HG02885 (cell line): Measurements from ENCODE around the gene BTAF1.

Experiments used
- ATAC-seq: cut with Tn5 transposase; IDR thresholded peaks from one replicate; pipeline ENCODE4 v1.9.1; 2021; ENCODE audit warnings: mild to moderate bottlenecking; ENCODE audit not compliant: unreplicated experiment, poor library complexity

The BTAF1 gene

GRCh38 chr10:91907914-91908336 is 15.6 kb upstream of the BTAF1 start:
- no peak for ATAC-seq

DNA sequence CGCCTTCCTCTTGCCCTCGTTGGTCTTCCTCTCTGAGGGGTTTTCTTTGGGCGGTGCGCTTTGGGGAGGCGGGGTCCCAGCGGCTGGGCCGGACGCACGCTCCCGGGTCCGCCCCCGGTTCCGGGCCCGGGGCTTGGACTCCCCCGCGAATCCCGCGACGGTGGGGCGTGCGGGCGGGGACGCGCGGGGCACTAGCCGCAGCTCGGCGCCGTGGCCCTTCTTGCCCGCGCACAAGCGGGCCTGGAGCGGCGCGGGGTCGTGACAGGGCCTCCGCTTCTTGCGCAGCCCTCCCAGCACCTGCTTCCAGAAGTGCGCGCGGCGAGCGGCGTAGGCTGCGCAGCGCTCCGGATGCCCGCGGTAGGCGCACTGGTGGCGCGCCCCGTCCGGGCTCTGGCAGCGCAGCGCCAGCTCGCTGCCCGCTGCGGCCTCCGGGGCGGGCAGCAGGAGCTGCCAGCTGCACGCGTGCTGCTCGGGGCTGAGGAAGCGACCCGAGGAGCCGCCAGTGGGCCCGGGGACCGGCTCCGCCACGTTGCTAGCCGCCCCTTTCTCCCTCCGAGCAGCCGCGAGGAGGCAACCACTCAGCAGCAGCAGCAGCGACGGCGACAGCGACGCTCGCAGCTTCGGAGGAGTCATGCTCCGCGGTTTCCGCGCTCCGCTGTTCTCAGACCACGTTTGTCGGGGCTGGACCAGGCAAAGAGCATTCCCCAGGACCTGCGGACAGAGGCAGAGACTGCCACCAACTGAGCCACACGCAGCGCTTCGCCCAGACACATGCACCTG is 15.0 kb upstream of the BTAF1 start:
- peak; percentile 89 for ATAC-seq

DNA sequence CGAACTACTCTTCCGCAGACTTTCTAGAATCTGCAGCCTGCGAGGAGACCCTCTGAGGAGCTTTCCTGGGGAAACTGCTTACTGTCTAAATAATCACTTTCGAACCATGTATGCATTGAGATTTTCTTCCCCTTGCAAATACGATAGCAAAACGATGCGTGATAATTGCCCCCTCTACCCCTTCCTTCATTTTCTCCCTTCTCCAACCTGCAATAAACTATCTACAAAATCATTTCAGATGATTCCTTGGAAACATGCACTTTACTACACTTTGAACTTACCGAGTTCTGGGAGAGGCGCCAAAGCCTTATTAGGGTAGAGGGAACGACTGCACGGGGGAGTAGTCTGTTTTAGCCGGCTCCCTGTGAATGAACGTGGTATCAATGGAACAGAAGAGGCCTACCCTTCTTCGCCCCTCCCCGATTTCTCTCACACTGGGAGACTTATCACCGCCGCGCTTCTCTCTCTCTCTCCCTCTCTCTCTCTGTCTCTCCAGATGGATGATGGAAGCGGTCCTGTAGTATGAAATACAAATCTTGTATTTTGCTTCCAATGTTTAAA is 14.4 kb upstream of the BTAF1 start, which contains the start of gene FGFBP3:
Gene FGFBP3 (minus strand): TSS at position 370 of the 561 bp plus-strand sequence. CDS start 517 bp downstream, outside the sequence.
- no peak for ATAC-seq

DNA sequence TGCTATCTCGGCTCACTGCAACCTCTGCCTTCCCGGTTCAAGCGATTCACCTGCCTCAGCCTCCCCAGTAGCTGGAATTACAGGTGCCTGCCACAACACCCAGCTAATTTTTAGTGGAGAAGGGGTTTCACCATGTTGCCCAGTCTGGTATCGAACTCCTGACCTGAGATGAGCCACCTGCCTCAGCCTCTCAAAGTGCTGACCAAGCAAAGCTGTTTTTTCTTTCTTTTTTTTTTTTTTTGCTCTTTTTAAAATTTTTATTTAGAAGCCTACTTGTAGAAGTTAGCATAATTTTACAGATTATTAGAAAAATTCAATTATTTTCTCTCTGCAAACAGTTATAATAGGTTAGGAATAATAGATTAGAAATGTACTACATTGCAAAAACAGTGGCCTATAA is 13.1 kb upstream of the BTAF1 start:
- no peak for ATAC-seq

- no peak for ATAC-seq
These were observed 3.9 kb upstream of the BTAF1 start for GRCh38 chr10:91919651-91920050.

DNA sequence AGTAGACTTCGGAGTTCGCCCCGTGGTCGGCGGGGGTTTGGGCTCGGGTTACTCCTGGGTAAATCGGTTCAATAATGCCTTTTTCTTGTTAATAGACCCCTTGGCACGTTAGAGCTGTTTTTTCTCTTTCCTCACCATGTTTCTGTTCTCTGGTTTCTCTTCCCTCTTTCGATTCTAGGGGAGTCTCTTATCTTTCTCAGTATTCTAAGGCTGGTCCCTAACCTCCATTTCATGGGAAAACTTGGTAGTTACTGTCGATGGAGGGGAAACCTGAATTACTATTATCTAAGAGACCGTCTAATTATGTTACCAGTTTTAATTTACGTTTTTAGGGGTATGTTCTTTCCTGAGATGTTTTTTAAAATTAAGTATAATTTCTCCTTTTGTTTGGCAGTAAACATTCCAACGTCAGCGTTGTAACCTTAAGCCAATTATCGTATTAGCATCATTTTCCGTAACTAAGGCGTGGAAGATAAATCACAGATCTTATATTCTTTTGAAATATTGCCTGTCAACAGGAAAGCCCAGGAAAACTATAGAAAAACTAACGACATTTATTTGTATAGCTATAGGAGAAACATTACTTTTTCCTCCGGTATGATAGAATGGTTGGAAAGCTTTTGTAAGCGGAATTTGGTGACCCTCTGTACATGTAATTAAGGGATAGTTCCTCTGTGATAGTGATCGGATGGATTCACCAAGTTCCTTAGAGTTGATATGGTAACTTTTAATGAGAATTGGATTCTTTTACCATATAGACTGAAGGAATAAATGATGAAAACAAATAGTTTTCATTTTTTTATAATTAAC is 847 bp downstream of the BTAF1 start:
- ATAC-seq: peak; percentile 27

DNA sequence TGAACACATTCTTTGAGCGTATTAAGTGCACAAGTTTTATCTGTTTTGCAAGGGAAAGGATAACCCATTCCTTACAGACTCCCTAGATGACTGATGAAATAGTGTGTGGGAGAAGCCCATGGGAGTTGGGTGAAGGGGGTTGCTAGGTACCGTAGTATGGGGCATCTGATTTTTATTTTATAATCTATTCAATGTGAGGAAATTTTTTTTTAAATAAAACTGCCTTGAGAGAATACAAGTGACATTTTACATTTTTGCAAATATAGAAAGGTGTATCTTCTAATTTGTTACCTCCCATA is 1.4 kb downstream of the BTAF1 start:
- no peak for ATAC-seq

DNA sequence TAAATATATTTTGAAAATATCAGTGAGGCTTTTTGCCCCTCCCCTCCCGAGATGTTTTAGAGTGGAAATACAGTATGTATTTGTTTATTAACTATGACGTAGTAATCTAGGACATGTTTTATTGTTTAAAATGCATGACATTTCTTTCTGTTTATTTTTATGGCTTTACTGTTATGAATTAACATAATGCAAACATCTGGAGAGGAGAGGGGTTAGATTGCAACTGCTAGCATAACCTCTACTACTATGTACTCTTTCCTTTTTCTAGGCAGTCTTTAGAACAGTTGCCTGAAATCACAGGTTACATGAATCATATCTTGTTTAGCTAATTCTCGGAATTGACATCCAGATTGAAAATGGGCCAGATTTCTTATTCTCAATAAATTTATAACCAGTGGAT is 7.4 kb downstream of the BTAF1 start:
- ATAC-seq: no peak

DNA sequence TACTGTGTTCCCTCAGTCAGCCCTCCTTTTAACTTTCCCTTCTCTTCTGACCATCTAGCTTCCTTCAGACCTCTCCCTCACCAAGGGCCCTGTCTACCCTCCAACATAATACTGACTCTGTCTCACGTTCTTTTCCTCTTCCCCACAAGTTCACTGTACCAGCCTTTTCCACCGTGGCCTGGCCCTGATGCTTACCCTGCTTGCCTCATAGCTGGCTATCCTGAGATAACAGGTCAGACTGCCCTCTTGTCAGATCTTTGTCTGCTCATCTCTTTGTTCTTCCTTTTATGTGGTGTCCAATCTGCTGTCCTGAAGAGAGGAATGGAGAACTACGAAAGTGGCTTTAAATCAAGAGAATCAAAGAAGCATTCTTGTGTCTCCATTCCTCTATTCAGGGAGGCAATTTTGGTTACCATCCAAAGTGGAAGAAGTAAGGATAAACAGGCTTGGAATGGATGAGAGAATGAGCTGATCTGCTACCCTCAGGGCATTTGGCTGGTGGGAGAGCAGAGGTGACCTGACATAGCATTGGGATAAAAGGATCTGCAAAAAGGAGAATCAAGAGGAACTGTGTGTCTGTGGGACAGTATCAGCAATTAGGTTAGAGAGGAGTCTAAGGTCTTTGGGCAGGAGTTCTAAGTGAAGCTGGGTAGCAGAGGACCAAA is 8.1 kb downstream of the BTAF1 start:
- no peak for ATAC-seq

- no peak for ATAC-seq
These were observed 9.2 kb downstream of the BTAF1 start for GRCh38 chr10:91932737-91933136.

DNA sequence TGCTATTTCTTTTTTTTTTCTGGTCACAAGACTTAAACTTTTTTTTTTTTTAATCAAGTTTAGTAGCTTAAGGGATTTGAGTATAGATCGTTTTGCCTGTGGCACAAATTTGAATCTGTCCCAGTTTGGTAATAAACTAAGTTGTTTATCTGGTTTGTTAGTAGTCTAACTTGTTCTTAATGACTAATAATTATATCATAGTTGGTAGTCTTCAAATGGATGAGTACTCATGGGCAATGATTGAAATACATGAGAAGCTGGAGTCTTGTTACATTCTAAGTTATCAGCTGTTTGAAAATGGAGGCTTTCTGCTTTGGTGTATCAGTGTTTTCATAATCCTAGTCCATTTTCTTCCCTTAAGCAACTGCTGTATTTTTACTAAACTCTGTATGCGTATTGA is 12.3 kb downstream of the BTAF1 start:
- ATAC-seq: no peak

GRCh38 chr10:91939653-91940052 is 16.1 kb downstream of the BTAF1 start:
- no peak for ATAC-seq

- ATAC-seq: no peak
These were observed 17.9 kb downstream of the BTAF1 start for GRCh38 chr10:91941426-91941825.

- ATAC-seq: no peak
These were observed 21.5 kb downstream of the BTAF1 start for GRCh38 chr10:91944880-91945630.

DNA sequence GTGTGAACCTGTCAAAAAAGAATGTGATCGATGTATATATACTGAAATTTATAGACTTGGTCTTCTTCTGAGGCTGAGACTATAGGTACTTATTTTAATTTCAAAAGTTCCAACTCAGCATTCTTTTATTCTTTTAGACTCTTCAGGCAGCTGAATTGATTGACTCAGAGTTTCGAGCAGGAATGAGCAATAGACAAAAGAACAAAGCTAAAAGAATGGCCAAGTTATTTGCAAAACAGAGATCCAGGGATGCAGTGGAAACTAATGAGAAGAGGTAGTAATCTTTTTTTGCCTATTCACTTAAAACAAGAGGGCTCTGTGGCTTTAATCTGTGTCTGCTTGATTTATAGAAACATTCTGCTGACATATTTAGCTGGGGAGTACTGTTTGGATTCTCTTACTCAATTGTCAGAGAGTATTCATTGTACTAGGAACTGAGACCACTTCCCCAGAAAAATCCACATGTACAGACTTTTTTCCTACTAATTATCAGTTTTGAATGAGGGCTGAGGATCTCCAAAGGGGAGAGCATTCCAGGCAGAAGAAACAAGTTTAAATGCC is 30.1 kb downstream of the BTAF1 start:
- no peak for ATAC-seq

DNA sequence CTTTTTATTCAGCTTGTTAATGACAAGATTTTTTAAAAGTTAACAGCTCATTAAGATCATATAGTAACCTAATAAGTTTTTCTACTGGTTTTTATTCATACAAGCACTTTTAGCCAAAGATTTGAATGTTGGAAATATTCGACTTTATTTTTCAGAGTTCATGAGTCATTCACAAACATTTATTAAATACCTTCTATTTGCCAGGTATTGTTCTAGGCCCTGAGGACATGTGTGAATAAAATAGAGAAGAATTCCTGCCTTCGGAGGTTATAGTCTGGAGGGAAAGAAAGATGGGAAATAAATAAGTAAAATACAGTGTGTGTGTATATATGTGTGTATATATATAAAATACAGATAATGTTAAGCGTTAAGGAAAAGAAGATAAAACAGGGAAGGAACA is 31.5 kb downstream of the BTAF1 start:
- ATAC-seq: no peak

DNA sequence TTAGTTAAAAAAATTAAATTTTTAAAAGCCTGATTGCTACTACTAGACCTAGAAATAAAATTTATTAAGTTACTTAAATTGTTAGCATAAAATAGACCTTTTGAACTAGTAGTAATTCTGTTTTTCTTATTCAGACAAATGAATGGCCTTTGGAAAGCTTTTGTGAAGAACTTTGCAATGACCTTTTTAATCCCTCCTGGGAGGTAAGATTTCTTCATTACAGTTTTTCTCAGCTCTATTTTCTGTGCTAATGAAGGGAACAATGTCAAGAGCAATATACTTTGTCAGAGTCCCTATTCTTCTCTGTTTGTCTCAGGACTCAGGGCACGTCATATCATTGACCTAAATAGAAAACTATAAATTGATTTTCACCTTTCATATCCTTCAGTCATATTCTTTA is 33.5 kb downstream of the BTAF1 start:
- ATAC-seq: no peak

GRCh38 chr10:91969297-91969696 is 45.7 kb downstream of the BTAF1 start:
- no peak for ATAC-seq

- no peak for ATAC-seq
These were observed 51.4 kb downstream of the BTAF1 start for GRCh38 chr10:91974960-91975359.

GRCh38 chr10:91975438-91975837 is 51.9 kb downstream of the BTAF1 start:
- no peak for ATAC-seq
